HG03103 (cell line): ENCODE measurements around the gene WIPF1.

ENCODE experiments used
- ATAC-seq: cut with Tn5 transposase; IDR thresholded peaks from one replicate; pipeline ENCODE4 v1.9.1; 2021; ENCODE audit warnings: low read depth; ENCODE audit not compliant: unreplicated experiment

Gene WIPF1

GRCh38 chr2:174546519-174547506 is 50.8 kb downstream of the WIPF1 start:
- ATAC-seq: no peak

- no peak for ATAC-seq
Measured at GRCh38 chr2:174545240-174545639, 52.4 kb downstream of the WIPF1 start.

- ATAC-seq: no peak
Measured at GRCh38 chr2:174544802-174545201, 52.8 kb downstream of the WIPF1 start.

- no peak for ATAC-seq
Measured at GRCh38 chr2:174544156-174544555, 53.4 kb downstream of the WIPF1 start.

GRCh38 chr2:174540893-174541292 is 56.7 kb downstream of the WIPF1 start:
- ATAC-seq: no peak

GRCh38 chr2:174535757-174536703 is 61.6 kb downstream of the WIPF1 start:
- no peak for ATAC-seq

GRCh38 chr2:174535083-174535482 is 62.5 kb downstream of the WIPF1 start:
- ATAC-seq: no peak

- ATAC-seq: no peak
Measured at GRCh38 chr2:174529916-174530315, 67.7 kb downstream of the WIPF1 start.

- no peak for ATAC-seq
Measured at GRCh38 chr2:174527959-174528358, 69.6 kb downstream of the WIPF1 start.

GRCh38 chr2:174527101-174527721 is 70.4 kb downstream of the WIPF1 start:
- ATAC-seq: no peak

GRCh38 chr2:174524527-174524926 is 73.1 kb downstream of the WIPF1 start:
- ATAC-seq: no peak

- no peak for ATAC-seq
Measured at GRCh38 chr2:174522553-174522952, 75.1 kb downstream of the WIPF1 start.

- ATAC-seq: no peak
Measured at GRCh38 chr2:174518395-174518794, 79.2 kb downstream of the WIPF1 start.

GRCh38 chr2:174516501-174517378 is 80.9 kb downstream of the WIPF1 start:
- no peak for ATAC-seq

- no peak for ATAC-seq
Measured at GRCh38 chr2:174512345-174512744, 85.3 kb downstream of the WIPF1 start.

GRCh38 chr2:174511580-174512260 is 85.9 kb downstream of the WIPF1 start:
- ATAC-seq: no peak

- ATAC-seq: no peak
Measured at GRCh38 chr2:174510583-174511189, 86.9 kb downstream of the WIPF1 start.
